Activated T-cell treated with anti-CD3 and anti-CD28 coated beads for 4 hours (primary cell): ENCODE measurements around the gene MERTK.
"Not testable (repeated sequence)": the region's sequence is repeated elsewhere in the genome, so short reads cannot be mapped to it uniquely, and the experiment has no call there.

Experiments
- DNase-seq: peaks from one replicate; pipeline ENCODE4 v3.0.0-alpha.2; 2020

Gene MERTK

GRCh38 chr2:112018846-112019245 is 120.4 kb downstream of the MERTK start:
- DNase-seq, result no peak

GRCh38 chr2:112019569-112019982 is 121.2 kb downstream of the MERTK start:
- DNase-seq, result no peak

- DNase-seq, result no peak
These were observed 122.2 kb downstream of the MERTK start for GRCh38 chr2:112020561-112020960.

GRCh38 chr2:112021290-112021689 is 122.9 kb downstream of the MERTK start:
- no peak for DNase-seq

- DNase-seq, result no peak
These were observed 123.4 kb downstream of the MERTK start for GRCh38 chr2:112021781-112022231.

- no peak for DNase-seq
These were observed 125.3 kb downstream of the MERTK start for GRCh38 chr2:112023707-112024106.

GRCh38 chr2:112024231-112024630 is 125.8 kb downstream of the MERTK start:
- DNase-seq, result no peak

- DNase-seq, result no peak
These were observed 126.6 kb downstream of the MERTK start for GRCh38 chr2:112024896-112025491.

- no peak for DNase-seq
These were observed 128.1 kb downstream of the MERTK start for GRCh38 chr2:112026509-112026908.

- DNase-seq, result no peak
These were observed 129.4 kb downstream of the MERTK start for GRCh38 chr2:112027767-112028166.

- DNase-seq, result no peak
These were observed 130.8 kb downstream of the MERTK start for GRCh38 chr2:112029164-112029563.

- DNase-seq, result no peak
These were observed 133.2 kb downstream of the MERTK start for GRCh38 chr2:112031473-112032223.

- no peak for DNase-seq
These were observed 133.8 kb downstream of the MERTK start for GRCh38 chr2:112032224-112032586.

- no peak for DNase-seq
These were observed 134.5 kb downstream of the MERTK start for GRCh38 chr2:112032689-112033465.

- no peak for DNase-seq
These were observed 135.2 kb downstream of the MERTK start for GRCh38 chr2:112033600-112033999.

- DNase-seq, result no peak
These were observed 136.5 kb downstream of the MERTK start for GRCh38 chr2:112034924-112035323.

GRCh38 chr2:112035786-112036185 is 137.4 kb downstream of the MERTK start:
- DNase-seq, result no peak

- not testable (repeated sequence) for DNase-seq
These were observed 141.1 kb downstream of the MERTK start for GRCh38 chr2:112039556-112039955.

- DNase-seq, result not testable (repeated sequence)
These were observed 141.7 kb downstream of the MERTK start for GRCh38 chr2:112040066-112040465.

GRCh38 chr2:112041460-112041859 is 143.1 kb downstream of the MERTK start:
- DNase-seq, result not testable (repeated sequence)

- DNase-seq, result no peak
These were observed 147.1 kb downstream of the MERTK start for GRCh38 chr2:112045446-112046014.

- DNase-seq, result no peak
These were observed 147.8 kb downstream of the MERTK start for GRCh38 chr2:112046231-112046630.

GRCh38 chr2:112047537-112048235 is 149.3 kb downstream of the MERTK start:
- DNase-seq, result no peak
